SH-SY5Y (cell line): ENCODE results near the gene HDGFL2.

Source experiments
- GATA2 ChIP-seq: IDR thresholded peaks from 2 replicates; pipeline ENCODE4 v1.6.1; 2011; ENCODE audit warnings: mild to moderate bottlenecking, low read depth, low read length
- GATA3 ChIP-seq: IDR thresholded peaks from 2 replicates; pipeline ENCODE4 v1.6.1; 2011; ENCODE audit warnings: low read depth, mild to moderate bottlenecking, low read length, moderate library complexity

GRCh38 chr19:4536798-4537197, 64.7 kb downstream of the HDGFL2 start:
- no peak for TF ChIP-seq GATA3
- no peak for TF ChIP-seq GATA2
